Mucosa of stomach (tissue), 1 donor: ENCODE results near the gene AJAP1.

Source experiments
- H3K27me3 ChIP-seq: one replicate; pipeline ENCODE4 v1.7.0; 2013; ENCODE audit warnings: mild to moderate bottlenecking, low read length; ENCODE audit not compliant: control insufficient read depth, insufficient read depth
- H3K36me3 ChIP-seq: one replicate; pipeline ENCODE4 v1.7.0; 2013; ENCODE audit warnings: low read length; ENCODE audit not compliant: control insufficient read depth, insufficient read depth
- H3K4me1 ChIP-seq: one replicate; pipeline ENCODE4 v1.7.0; 2013; ENCODE audit warnings: mild to moderate bottlenecking, low read length; ENCODE audit not compliant: control insufficient read depth, insufficient read depth
- H3K4me3 ChIP-seq: one replicate; pipeline ENCODE4 v1.7.0; 2013; ENCODE audit warnings: low read length
- H3K9ac ChIP-seq: one replicate; pipeline ENCODE4 v1.7.0; 2013; ENCODE audit warnings: mild to moderate bottlenecking, low read length, moderate library complexity
- H3K9me3 ChIP-seq: one replicate; pipeline ENCODE4 v1.7.0; 2013; ENCODE audit warnings: mild to moderate bottlenecking, low read length, moderate library complexity; ENCODE audit not compliant: control insufficient read depth
- donor health status: Pancreatic carcinoma.

AJAP1 gene

DNA sequence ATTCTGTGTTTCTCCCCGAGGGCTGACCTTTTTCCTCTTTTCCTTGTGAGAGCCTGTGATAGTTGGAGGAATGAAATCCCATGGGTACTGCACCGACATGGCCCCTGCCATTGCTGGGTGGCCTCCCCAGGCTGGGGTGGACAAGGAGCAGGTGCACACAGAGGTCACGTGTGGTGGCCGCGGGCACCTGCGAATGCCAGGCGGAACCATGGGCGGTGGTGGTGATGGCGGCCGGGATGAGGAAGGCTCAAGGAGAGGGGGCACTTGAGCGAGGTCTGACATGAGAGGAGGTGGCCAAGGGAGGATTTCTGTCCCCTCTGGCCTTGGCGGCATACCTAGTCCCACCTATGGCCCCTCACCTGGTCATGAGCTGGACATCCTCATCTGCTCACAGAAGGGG lies 69.6 kb downstream of the AJAP1 start:
- H3K36me3 ChIP-seq: no peaks in the 10 kb centered on the region
- H3K4me3 ChIP-seq: no peak overlapping the region
- H3K27me3 ChIP-seq: no peaks in the 10 kb centered on the region
- no peaks in the 10 kb centered on the region for H3K4me1 ChIP-seq
- no peak overlapping the region for H3K9ac ChIP-seq
- no peaks in the 10 kb centered on the region for H3K9me3 ChIP-seq

DNA sequence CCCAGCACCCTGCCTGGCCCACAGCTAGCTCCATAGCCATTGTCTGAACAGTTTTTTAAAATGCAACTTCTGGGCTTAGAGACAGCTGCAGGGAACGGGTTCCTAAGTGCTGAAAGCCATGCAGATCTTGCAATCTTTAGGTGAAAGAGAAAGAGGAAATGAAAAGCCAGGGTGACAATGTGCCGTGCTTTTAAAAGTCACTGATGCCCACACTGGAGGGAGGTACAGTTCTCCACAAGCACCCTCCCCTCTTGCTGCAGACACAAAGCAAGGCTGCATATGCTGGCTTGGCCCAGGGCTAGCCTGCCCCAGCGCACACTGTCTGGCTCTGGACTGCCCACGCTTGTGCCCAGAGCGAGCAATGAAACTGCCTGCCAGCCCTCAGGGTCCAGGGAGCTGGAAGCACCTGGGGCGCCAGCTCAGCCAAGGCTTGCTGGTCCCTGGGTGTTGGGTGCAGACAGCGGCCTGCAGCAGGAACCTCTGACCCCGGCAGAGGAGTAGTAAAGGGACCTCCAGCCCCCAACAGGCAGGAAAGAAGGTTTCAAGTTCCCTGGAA lies 70.4 kb downstream of the AJAP1 start:
- Histone ChIP-seq H3K9ac (no peak overlapping the region), H3K4me1 (no peaks in the 10 kb centered on the region), H3K9me3 (no peaks in the 10 kb centered on the region), H3K27me3 (no peaks in the 10 kb centered on the region), H3K36me3 (no peaks in the 10 kb centered on the region), H3K4me3 (no peak overlapping the region)

GRCh38 chr1:4725416-4725815 lies 71.0 kb downstream of the AJAP1 start:
- Histone ChIP-seq H3K4me1 (no peaks in the 10 kb centered on the region), H3K9me3 (no peaks in the 10 kb centered on the region), H3K9ac (no peak overlapping the region)

GRCh38 chr1:4726620-4727341 lies 72.4 kb downstream of the AJAP1 start:
- no peaks in the 10 kb centered on the region for H3K4me1 ChIP-seq
- H3K27me3 ChIP-seq: no peaks in the 10 kb centered on the region
- H3K36me3 ChIP-seq: no peaks in the 10 kb centered on the region
- no peak overlapping the region for H3K9ac ChIP-seq
- no peaks in the 10 kb centered on the region for H3K9me3 ChIP-seq
- no peak overlapping the region for H3K4me3 ChIP-seq

More at GRCh38 chr1:4725416-4725815, 71.0 kb downstream of the AJAP1 start:
- no peaks in the 10 kb centered on the region for H3K27me3 ChIP-seq
- H3K36me3 ChIP-seq: no peaks in the 10 kb centered on the region
- no peak overlapping the region for H3K4me3 ChIP-seq

DNA sequence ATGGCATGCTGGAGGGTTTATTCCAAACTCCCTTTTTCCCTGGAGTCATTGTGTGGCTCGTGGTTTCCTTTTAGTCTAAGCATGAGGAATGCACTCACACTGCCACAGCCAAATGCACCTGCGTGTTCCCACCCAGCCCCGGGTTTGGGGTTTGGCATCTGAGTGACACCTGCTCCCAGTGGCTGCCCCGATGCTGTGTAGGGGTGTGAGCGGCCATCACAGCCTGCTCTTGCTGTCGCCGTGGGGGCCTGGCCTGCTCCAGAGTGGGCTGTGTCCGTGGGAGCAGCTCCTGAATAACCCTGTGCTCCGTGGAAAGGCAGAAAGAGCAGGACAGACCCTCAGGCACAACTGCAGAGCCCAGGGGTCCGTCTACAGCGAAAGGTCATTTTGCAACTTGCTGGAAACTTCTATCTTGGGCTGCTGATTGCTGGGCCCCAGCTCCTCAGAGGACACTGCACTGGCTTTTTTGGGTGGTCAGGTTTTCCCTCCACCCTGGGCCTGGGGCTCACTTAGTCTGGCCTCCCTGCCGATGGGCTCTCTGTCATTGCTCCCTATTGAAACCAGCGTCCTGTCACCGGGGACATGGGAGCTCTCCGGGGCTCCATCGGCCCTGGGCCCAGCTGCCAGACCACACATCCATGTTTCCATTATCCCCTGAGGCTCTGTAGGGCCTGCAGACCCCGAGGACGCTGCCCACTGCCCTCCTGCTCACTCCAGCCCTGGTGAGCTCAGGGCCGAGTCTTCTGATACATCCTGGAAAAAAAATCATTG lies 74.1 kb downstream of the AJAP1 start:
- no peaks in the 10 kb centered on the region for H3K27me3 ChIP-seq
- H3K4me1 ChIP-seq: no peaks in the 10 kb centered on the region
- H3K9ac ChIP-seq: no peak overlapping the region
- no peaks in the 10 kb centered on the region for H3K36me3 ChIP-seq
- no peaks in the 10 kb centered on the region for H3K9me3 ChIP-seq
- H3K4me3 ChIP-seq: no peak overlapping the region

DNA sequence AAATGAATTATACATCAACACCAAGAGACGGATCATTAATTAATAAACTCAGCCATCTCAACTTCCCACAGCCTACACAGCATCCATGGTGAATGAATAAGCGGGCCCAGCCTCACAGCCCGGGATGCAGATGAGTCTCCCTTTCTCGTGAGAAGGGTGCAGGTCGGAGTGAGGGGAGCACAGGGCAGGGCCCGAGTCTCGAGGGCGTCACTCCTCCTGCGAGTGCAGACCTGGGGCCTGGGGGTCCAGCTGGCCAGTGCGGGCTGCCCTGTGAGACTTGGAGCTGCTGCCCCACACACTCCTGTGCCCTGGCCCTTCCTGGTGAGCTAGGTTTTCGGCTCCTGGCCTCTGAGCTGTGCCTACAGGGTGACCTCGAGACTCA lies 74.7 kb downstream of the AJAP1 start:
- no peaks in the 10 kb centered on the region for H3K4me1 ChIP-seq
- H3K9ac ChIP-seq: no peak overlapping the region
- no peaks in the 10 kb centered on the region for H3K36me3 ChIP-seq
- no peaks in the 10 kb centered on the region for H3K27me3 ChIP-seq
- H3K9me3 ChIP-seq: no peaks in the 10 kb centered on the region
- no peak overlapping the region for H3K4me3 ChIP-seq

DNA sequence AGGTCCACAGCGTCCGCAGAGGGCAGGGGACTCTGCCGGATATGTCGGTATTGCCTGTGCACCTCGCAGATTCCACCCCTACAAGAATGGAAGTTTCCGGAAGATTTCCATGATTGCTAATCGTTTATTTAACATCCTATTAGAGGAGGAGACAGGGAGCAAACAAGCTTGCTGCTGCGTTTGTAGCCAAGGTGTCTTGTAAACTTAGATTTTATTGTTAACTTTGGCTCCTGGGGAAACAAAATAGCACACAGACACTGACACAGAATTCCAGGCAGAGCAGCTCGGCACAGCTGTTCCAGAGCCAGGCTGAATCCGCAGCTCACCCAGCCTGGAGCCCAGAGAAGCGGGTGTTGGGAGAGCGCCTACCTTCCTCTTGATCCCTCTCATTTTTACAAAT lies 75.7 kb downstream of the AJAP1 start:
- Histone ChIP-seq H3K9me3 (no peaks in the 10 kb centered on the region), H3K36me3 (no peaks in the 10 kb centered on the region), H3K9ac (no peak overlapping the region), H3K4me1 (no peaks in the 10 kb centered on the region), H3K4me3 (no peak overlapping the region), H3K27me3 (no peaks in the 10 kb centered on the region)

DNA sequence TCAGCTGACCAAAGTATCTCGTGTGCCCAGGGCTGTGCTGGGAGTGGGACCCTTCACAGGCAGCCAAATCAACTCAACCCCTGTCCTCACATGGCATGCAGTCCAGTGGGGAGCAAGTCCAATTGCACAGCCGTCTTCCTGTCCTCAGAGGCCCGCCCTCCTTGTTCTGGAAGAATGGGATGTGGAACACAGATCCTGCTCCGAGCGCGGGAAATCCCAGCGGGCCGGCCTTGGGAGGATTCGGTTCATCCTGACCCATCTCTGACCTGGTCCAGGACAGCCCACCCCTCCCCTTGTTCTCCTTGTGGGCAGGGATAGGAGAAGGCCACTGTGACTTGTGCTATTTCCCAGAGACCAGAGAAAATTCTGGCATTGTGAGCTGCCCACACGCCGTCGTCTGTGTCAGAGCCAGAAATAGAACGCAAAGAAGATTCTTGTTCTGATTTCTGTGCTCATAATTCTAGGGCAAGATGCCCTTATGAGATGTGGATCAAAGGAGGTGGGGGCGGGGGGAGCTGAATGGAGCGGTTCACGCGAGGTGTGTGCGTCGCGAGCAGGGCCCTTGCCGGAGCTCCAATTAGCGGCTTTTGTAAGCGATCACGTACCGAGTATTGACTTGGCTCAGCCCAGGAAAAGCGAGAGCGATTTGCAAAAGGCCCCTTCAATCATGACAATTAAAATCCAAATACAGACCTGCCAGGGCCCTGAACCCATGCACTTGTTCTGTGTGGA lies 79.2 kb downstream of the AJAP1 start:
- Histone ChIP-seq H3K4me3 (no peak overlapping the region), H3K4me1 (no peaks in the 10 kb centered on the region), H3K27me3 (no peaks in the 10 kb centered on the region), H3K9ac (no peak overlapping the region), H3K36me3 (no peaks in the 10 kb centered on the region), H3K9me3 (no peaks in the 10 kb centered on the region)

- Histone ChIP-seq H3K27me3 (no peaks in the 10 kb centered on the region), H3K9me3 (no peaks in the 10 kb centered on the region), H3K4me1 (no peaks in the 10 kb centered on the region), H3K9ac (no peak overlapping the region), H3K36me3 (no peaks in the 10 kb centered on the region), H3K4me3 (no peak overlapping the region)
Measured at GRCh38 chr1:4734219-4734618, 79.8 kb downstream of the AJAP1 start.

DNA sequence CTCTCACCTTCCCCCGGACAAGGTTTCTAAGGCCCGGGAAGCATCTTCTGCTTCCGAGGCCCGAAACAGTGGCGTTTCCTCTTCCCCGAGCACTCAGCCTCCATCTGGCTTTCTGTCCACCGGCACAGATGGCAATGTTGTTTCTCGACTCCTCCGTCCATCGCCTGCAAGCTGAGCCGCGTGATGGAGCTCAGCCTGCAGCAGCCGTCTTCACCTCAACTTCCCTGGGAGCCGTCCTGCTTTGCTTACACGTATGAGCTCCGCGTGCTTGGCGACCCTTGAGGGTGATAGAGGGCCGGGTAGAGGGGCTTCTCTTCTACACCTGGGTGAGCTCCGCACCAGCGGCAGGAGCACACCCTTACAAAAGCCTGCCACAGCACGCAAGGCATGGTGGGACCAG lies 80.4 kb downstream of the AJAP1 start:
- no peaks in the 10 kb centered on the region for H3K4me1 ChIP-seq
- no peaks in the 10 kb centered on the region for H3K9me3 ChIP-seq
- H3K9ac ChIP-seq: no peak overlapping the region
- H3K27me3 ChIP-seq: no peaks in the 10 kb centered on the region
- H3K36me3 ChIP-seq: no peaks in the 10 kb centered on the region
- H3K4me3 ChIP-seq: no peak overlapping the region

GRCh38 chr1:4736254-4736653 lies 81.8 kb downstream of the AJAP1 start:
- Histone ChIP-seq H3K27me3 (no peaks in the 10 kb centered on the region), H3K9ac (no peak overlapping the region), H3K9me3 (no peaks in the 10 kb centered on the region), H3K4me1 (no peaks in the 10 kb centered on the region), H3K4me3 (no peak overlapping the region), H3K36me3 (no peaks in the 10 kb centered on the region)

DNA sequence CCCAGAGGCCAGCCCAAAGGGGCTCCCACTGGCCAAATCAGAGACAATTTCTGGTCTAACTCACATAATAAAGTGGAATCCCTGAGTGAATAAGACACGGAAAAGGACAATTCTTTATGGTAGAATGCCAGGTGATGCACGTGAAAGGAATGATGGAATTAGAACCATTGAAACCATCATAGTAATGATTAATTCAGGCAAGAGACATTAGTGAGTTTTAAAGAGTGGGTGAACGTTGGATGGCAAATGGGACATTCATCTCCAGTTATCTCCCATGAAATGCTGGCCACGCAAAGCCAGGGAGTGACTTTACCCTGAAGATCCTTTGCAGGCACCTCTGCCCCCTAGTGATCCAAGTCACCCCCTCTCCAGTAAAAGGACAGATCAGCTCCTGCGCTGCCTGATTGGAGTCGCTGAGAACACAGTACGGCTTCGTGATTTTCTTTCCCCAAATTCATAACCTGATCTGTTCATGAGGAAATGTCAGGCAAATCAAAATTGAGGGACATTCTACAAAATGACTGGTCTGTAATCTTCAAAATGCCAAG lies 87.5 kb downstream of the AJAP1 start:
- H3K36me3 ChIP-seq: no peaks in the 10 kb centered on the region
- no peaks in the 10 kb centered on the region for H3K4me1 ChIP-seq
- H3K9ac ChIP-seq: no peak overlapping the region
- H3K9me3 ChIP-seq: no peaks in the 10 kb centered on the region
- no peak overlapping the region for H3K4me3 ChIP-seq
- H3K27me3 ChIP-seq: no peaks in the 10 kb centered on the region
